GM12872 (cell line): ENCODE results near the gene EP300.

ENCODE experiments used
- CTCF ChIP-seq: IDR thresholded peaks from 3 replicates; pipeline ENCODE4 v1.5.1; 2011; ENCODE audit warnings: low read depth, mild to moderate bottlenecking, low read length, moderate library complexity; ENCODE audit not compliant: insufficient read depth

EP300 gene

GRCh38 chr22:41057076-41057475 lies 35.3 kb upstream of the EP300 start:
- no peak for TF ChIP-seq CTCF

DNA sequence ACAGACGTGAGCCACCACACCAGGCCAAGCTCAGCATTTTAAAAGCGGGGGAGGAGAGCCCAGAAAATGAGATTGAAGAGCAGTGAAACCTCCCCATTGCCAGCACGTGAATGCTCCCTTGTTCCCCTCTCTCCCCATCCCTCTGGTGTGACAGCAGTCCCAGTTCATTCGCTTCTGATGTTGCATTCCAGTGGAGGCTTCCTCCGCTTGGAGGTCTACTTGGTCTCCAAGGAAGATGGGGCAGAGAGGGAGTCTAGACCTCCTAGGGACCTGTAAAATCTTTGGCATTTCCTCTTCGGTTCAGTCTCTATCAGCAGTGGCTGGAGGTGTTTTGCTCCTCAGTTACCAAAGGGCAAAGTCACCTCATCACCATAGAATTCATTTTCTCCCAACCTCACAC lies 30.2 kb upstream of the EP300 start:
- no peak for TF ChIP-seq CTCF

- TF ChIP-seq CTCF: no peak
Observed at GRCh38 chr22:41070665-41071331, 21.6 kb upstream of the EP300 start.

DNA sequence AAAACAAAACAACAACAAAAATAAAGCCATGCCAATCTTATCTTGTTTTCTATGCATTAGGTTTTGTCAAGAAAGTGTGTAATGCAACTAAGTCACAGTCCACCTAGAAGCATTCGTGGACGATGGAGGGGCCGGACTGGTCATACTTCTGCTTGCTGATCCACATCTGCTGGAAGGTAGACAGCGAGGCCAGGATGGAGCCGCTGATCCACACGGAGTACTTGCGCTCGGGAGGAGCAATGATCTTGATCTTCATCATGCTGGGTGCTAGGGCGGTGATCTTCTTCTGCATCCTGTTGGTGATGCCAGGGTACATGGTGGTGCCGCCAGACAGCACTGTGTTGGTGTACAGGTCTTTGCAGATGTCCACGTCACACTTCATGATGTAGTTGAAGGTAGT lies 18.3 kb upstream of the EP300 start:
- TF ChIP-seq CTCF: no peak

DNA sequence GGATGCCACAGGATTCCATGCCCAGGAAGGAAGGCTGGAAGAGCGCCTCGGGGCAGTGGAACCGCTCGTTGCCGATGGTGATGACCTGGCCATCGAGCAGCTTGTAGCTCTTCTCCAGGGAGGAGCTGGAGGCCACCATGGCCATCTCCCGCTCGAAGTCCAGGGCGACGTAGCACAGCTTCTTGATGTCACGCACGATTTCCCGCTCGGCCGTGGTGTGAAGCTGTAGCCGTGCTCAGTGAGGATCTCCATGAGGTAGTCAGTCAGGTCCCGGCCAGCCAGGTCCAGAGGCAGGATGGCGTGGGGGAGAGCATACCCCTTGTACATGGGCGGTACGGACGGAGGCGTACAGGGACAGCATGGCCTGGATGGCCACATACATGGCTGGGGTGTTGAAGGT lies 17.9 kb upstream of the EP300 start:
- no peak for TF ChIP-seq CTCF

DNA sequence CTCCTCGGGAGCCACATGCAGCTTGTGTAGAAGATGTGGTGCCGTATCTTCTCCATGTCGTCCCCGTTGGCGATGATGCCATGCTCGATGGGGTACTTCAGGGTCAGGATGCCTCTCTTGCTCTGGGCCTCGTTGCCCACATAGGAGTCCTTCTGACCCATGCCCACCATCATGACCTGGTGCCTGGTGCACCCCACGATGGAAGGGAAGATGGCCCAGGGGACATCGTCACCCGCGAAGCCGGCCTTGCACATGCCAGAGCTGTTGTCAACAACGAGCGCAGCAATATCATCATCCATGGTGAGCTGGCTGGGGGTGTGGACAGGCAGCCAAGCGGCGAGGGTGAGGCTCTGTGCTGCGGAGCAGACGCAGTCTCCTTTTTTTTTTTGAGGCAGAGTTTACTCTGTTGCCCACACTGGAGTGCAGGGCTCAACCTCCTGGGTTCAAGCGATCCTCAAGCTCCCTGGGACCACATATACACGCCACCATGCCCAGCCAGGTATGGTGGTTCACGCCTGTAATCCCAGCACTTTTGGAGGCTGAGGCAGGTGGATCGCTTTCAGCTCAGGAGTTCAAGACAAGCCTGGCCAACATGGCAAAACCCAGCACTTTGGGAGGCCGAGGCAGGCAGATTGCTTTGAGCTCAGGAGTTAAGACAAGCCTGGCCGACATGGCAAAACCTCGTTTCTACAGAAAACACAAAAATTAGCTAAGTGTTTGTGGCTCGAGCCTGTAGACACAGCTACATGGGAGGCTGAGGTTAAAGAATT lies 17.3 kb upstream of the EP300 start:
- no peak for TF ChIP-seq CTCF

DNA sequence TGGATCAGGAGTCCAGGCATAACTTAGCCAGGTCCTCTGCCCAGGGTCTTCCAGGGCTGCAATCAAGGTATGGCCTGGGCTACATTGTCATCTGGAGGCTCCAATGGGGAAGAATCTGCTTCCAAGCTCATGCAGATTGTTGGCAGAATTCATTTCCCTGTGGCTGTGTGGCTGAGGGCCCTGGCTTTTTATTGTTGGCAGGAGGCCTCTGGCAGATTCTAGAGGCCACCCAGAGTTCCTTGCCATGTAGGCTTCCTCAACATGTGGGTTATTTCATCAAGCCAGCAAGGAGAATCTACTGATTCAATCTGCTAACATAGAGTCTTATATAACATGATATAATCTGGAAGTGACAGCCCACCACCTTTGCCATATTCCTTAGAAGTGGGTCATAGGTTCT lies 16.4 kb upstream of the EP300 start:
- no peak for TF ChIP-seq CTCF
